SK-N-SH (cell line): ENCODE results near the gene OR8G5.

Experiments used
- EP300 ChIP-seq, 2 experiments: IDR thresholded peaks; 2 replicates each; pipeline versions ENCODE4 v1.4.0 to v1.6.1; 2012; ENCODE audit warnings: borderline replicate concordance in 1 of 2, low read depth in 1 of 2, low read length in 1 of 2
- FOXM1 ChIP-seq: IDR thresholded peaks from 2 replicates; pipeline ENCODE4 v1.4.0; 2012; ENCODE audit warnings: low read depth, mild to moderate bottlenecking
- NRF1 ChIP-seq: IDR thresholded peaks from 2 replicates; pipeline ENCODE4 v1.6.1; 2012; ENCODE audit warnings: low read depth, mild to moderate bottlenecking, low read length
- TF ChIP-seq, protein P1 (sequence below): IDR thresholded peaks from 2 replicates; pipeline ENCODE4 v1.6.1; 2012; ENCODE audit warnings: mild to moderate bottlenecking, low read depth, low read length, moderate library complexity
- TF ChIP-seq, protein P2 (sequence below): fragments of 200-600 bp; sonication (generic); IDR thresholded peaks from 2 replicates; pipeline ENCODE4 v1.6.1; 2017; ENCODE audit warnings: antibody characterized with exemption, mild to moderate bottlenecking, moderate library complexity
- TF ChIP-seq, protein P3 (sequence below): IDR thresholded peaks from 2 replicates; pipeline ENCODE4 v1.4.0; 2012; ENCODE audit warnings: low read depth, borderline replicate concordance

DNA sequence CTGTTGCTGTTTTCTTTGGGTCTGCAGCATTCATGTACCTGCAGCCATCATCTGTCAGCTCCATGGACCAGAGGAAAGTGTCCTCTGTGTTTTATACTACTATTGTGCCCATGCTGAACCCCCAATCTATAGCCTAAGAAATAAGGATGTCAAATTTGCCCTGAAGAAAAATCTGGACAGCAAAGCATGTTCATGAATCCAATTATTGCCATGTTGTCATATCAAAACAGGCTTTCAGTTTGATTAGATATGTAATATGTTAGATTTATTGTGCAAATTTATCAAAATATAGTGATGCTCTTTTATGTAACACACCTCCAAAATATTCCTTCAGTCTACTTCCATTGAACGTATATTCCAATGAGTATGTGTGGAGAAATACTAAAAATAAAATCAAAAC is 30.7 kb upstream of the OR8G5 start:
- TF ChIP-seq, protein P1, sequence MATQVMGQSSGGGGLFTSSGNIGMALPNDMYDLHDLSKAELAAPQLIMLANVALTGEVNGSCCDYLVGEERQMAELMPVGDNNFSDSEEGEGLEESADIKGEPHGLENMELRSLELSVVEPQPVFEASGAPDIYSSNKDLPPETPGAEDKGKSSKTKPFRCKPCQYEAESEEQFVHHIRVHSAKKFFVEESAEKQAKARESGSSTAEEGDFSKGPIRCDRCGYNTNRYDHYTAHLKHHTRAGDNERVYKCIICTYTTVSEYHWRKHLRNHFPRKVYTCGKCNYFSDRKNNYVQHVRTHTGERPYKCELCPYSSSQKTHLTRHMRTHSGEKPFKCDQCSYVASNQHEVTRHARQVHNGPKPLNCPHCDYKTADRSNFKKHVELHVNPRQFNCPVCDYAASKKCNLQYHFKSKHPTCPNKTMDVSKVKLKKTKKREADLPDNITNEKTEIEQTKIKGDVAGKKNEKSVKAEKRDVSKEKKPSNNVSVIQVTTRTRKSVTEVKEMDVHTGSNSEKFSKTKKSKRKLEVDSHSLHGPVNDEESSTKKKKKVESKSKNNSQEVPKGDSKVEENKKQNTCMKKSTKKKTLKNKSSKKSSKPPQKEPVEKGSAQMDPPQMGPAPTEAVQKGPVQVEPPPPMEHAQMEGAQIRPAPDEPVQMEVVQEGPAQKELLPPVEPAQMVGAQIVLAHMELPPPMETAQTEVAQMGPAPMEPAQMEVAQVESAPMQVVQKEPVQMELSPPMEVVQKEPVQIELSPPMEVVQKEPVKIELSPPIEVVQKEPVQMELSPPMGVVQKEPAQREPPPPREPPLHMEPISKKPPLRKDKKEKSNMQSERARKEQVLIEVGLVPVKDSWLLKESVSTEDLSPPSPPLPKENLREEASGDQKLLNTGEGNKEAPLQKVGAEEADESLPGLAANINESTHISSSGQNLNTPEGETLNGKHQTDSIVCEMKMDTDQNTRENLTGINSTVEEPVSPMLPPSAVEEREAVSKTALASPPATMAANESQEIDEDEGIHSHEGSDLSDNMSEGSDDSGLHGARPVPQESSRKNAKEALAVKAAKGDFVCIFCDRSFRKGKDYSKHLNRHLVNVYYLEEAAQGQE = no peak
- TF ChIP-seq, protein P2, sequence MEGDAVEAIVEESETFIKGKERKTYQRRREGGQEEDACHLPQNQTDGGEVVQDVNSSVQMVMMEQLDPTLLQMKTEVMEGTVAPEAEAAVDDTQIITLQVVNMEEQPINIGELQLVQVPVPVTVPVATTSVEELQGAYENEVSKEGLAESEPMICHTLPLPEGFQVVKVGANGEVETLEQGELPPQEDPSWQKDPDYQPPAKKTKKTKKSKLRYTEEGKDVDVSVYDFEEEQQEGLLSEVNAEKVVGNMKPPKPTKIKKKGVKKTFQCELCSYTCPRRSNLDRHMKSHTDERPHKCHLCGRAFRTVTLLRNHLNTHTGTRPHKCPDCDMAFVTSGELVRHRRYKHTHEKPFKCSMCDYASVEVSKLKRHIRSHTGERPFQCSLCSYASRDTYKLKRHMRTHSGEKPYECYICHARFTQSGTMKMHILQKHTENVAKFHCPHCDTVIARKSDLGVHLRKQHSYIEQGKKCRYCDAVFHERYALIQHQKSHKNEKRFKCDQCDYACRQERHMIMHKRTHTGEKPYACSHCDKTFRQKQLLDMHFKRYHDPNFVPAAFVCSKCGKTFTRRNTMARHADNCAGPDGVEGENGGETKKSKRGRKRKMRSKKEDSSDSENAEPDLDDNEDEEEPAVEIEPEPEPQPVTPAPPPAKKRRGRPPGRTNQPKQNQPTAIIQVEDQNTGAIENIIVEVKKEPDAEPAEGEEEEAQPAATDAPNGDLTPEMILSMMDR = no peak
- no peak for TF ChIP-seq EP300 (IDR thresholded peaks at IDR 0.05; ENCODE audit: borderline replicate concordance in 1 of 2, low read depth in 1 of 2, low read length in 1 of 2)
- TF ChIP-seq, protein P3, sequence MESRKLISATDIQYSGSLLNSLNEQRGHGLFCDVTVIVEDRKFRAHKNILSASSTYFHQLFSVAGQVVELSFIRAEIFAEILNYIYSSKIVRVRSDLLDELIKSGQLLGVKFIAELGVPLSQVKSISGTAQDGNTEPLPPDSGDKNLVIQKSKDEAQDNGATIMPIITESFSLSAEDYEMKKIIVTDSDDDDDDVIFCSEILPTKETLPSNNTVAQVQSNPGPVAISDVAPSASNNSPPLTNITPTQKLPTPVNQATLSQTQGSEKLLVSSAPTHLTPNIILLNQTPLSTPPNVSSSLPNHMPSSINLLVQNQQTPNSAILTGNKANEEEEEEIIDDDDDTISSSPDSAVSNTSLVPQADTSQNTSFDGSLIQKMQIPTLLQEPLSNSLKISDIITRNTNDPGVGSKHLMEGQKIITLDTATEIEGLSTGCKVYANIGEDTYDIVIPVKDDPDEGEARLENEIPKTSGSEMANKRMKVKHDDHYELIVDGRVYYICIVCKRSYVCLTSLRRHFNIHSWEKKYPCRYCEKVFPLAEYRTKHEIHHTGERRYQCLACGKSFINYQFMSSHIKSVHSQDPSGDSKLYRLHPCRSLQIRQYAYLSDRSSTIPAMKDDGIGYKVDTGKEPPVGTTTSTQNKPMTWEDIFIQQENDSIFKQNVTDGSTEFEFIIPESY = no peak
- no peak for TF ChIP-seq FOXM1
- TF ChIP-seq NRF1 = no peak
